ENCODE results near the gene PHKG1.
A peak's percentile ranks its signal among the peaks of the same experiment; 100 is the strongest.
"Not testable (repeated sequence)": the region's sequence is repeated elsewhere in the genome, so short reads cannot be mapped to it uniquely, and the experiment has no call there.

PHKG1 gene

GRCh38 chr7:56046721-56047445 lies 45.9 kb downstream of the PHKG1 start:
- TF ChIP-seq CTCF (IDR thresholded peaks at IDR 0.05; ENCODE audit: low read depth, low read length, missing control alignments): no peak
- in situ Hi-C loops (cut with HindIII; ENCODE audit: low pct_ligation_motif_present, low sequenced_read_pairs): no loop called here
- DNase-seq: peak; percentile 94
- Histone ChIP-seq H3K27ac (peak overlapping the region; percentile 95), H3K36me3 (replicated peaks) (no peaks in the 10 kb centered on the region), H3K27me3 (replicated peaks) (no peaks in the 10 kb centered on the region), H3K4me3 (ENCODE audit: low read depth, low read length) (no peak overlapping the region)

GRCh38 chr7:56045758-56046157 lies 47.0 kb downstream of the PHKG1 start:
- DNase-seq; in situ Hi-C loops (cut with HindIII; ENCODE audit: low pct_ligation_motif_present, low sequenced_read_pairs); H3K27me3 ChIP-seq (replicated peaks); H3K4me3 ChIP-seq (ENCODE audit: low read depth, low read length); H3K27ac ChIP-seq; H3K36me3 ChIP-seq (replicated peaks): not testable (repeated sequence)

GRCh38 chr7:56040730-56041129 lies 52.0 kb downstream of the PHKG1 start:
- no peaks in the 10 kb centered on the region for H3K27me3 ChIP-seq (replicated peaks)
- in situ Hi-C loops (cut with HindIII; ENCODE audit: low pct_ligation_motif_present, low sequenced_read_pairs): no loop called here
- no peak overlapping the region for H3K4me3 ChIP-seq (ENCODE audit: low read depth, low read length)
- no peak overlapping the region for H3K27ac ChIP-seq
- no peak for TF ChIP-seq CTCF (IDR thresholded peaks at IDR 0.05; ENCODE audit: low read depth, low read length, missing control alignments)
- no peak for DNase-seq
- H3K36me3 ChIP-seq (replicated peaks): no peaks in the 10 kb centered on the region

GRCh38 chr7:56033671-56034432 lies 58.9 kb downstream of the PHKG1 start:
- peak overlapping the region; percentile 68 for H3K4me3 ChIP-seq (ENCODE audit: low read depth, low read length)
- peaks cover 14% of the 10 kb centered on the region for H3K36me3 ChIP-seq (replicated peaks)
- peak; percentile 53 for DNase-seq
- no peaks in the 10 kb centered on the region for H3K27me3 ChIP-seq (replicated peaks)
- peak; percentile 63 for TF ChIP-seq CTCF (IDR thresholded peaks at IDR 0.05; ENCODE audit: low read depth, low read length, missing control alignments)
- in situ Hi-C loops (cut with HindIII; ENCODE audit: low pct_ligation_motif_present, low sequenced_read_pairs): no loop called here
- H3K27ac ChIP-seq: peak overlapping the region; percentile 50

GRCh38 chr7:56032578-56032977 lies 60.2 kb downstream of the PHKG1 start:
- peaks cover 22% of the 10 kb centered on the region for H3K36me3 ChIP-seq (replicated peaks)
- in situ Hi-C loops (cut with HindIII; ENCODE audit: low pct_ligation_motif_present, low sequenced_read_pairs); DNase-seq; H3K4me3 ChIP-seq (ENCODE audit: low read depth, low read length); H3K27me3 ChIP-seq (replicated peaks); H3K27ac ChIP-seq: not testable (repeated sequence)

GRCh38 chr7:56031556-56031955 lies 61.2 kb downstream of the PHKG1 start:
- peaks cover 24% of the 10 kb centered on the region for H3K36me3 ChIP-seq (replicated peaks)
- H3K4me3 ChIP-seq (ENCODE audit: low read depth, low read length); H3K27me3 ChIP-seq (replicated peaks); H3K27ac ChIP-seq; DNase-seq; in situ Hi-C loops (cut with HindIII; ENCODE audit: low pct_ligation_motif_present, low sequenced_read_pairs): not testable (repeated sequence)

GRCh38 chr7:56030340-56030739 lies 62.4 kb downstream of the PHKG1 start:
- H3K27me3 ChIP-seq (replicated peaks): no peaks in the 10 kb centered on the region
- no peak overlapping the region for H3K4me3 ChIP-seq (ENCODE audit: low read depth, low read length)
- H3K36me3 ChIP-seq (replicated peaks): peaks cover 24% of the 10 kb centered on the region
- no peak for DNase-seq
- in situ Hi-C loops (cut with HindIII; ENCODE audit: low pct_ligation_motif_present, low sequenced_read_pairs): no loop called here
- H3K27ac ChIP-seq: no peak overlapping the region
- TF ChIP-seq CTCF (IDR thresholded peaks at IDR 0.05; ENCODE audit: low read depth, low read length, missing control alignments): no peak
